ENCODE data around the gene MYEF2.

The MYEF2 gene

DNA sequence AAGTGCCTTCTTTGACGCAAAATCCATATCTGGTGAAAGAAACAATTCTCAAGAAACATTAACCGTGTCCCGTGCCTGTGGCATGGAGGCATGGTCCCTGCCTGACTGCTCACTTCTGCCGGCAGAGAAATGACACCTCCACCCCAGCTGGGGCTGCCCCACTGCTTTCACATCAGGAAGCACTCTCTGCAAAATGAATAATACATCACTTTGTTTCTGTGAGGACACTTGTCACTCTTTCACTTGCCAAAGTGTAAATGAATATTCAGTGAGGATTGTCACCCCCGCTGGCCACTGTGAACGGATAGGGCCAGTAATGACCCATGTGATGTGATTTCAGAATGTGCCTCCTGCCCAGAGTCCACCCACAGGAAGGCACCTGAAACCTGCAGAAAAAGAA lies 88.4 kb downstream of the MYEF2 start:
- in situ Hi-C loops (cut with MboI; ENCODE audit: low sequenced_read_pairs), result no loop called here

DNA sequence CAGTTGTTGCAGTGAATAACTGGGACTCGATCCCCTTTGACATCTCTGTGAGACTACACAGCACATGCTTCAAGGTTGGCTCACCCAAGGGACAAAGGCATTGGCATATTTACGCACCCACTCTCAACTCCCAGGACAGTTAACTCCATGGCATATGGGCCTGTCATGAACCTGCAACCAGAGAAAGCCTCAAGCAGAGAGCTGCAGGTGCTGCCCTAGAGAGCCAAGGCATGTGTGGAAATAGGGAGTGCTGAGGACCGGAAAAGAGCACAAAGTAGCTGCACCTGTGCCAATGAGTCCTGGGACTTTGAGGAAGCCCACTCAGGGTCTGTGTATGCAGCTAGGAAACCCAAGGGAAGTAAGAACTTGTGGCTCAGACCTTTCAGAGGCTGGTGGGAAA lies 90.3 kb downstream of the MYEF2 start:
- in situ Hi-C loops (cut with MboI; ENCODE audit: low sequenced_read_pairs), result no loop called here

- in situ Hi-C loops (cut with MboI; ENCODE audit: low sequenced_read_pairs), result no loop called here
Measured at GRCh38 chr15:48086576-48086975, 91.5 kb downstream of the MYEF2 start.

DNA sequence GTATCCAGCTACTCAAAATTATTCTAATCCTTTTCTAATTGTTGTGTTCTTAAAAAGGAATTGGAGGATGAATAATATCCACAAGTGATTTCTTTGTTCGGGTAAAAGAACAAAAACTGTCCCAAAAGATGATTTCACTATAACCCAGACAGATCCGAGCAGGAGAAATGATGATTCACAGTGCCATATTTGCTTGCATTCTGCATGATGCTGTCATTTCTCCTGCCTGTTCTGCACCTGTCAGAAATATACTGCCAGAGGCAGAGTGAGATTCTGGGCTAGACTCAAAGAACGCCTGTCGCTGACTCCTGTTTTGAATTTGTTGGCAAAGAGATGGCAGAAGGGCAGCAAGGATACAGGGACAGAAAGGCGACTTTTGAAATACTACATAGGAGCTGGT lies 92.0 kb downstream of the MYEF2 start:
- in situ Hi-C loops (cut with MboI; ENCODE audit: low sequenced_read_pairs), result no loop called here

DNA sequence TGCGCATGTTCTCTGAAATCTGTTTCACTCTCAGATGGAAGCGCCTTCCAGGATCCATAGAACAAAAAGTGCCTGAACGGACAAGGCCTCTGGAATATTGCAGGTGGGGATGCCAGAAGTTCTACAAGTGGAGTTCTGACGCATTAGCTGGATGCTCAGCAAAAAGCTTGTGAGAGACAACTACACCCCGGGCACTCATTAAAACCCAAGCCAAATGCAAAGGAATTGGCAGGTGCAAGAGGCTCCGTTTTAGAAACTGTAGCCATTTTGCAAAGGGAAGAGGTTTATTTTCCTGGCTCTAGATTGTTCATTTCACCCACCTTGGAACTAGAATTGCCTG lies 92.5 kb downstream of the MYEF2 start:
- in situ Hi-C loops (cut with MboI; ENCODE audit: low sequenced_read_pairs), result no loop called here

GRCh38 chr15:48084759-48085590 lies 93.1 kb downstream of the MYEF2 start:
- in situ Hi-C loops (cut with MboI; ENCODE audit: low sequenced_read_pairs), result no loop called here
